Tibial nerve (tissue), 4 donors: ENCODE measurements around the gene TAF5L.

Experiments used
- EP300 ChIP-seq, 2 donors: sonication (generic); formaldehyde crosslinking; IDR thresholded peaks; one replicate each; pipeline ENCODE4 v1.6.1; 2017; ENCODE audit warnings: antibody characterized with exemption in 2 of 2, mild to moderate bottlenecking in 1 of 2
- POLR2A ChIP-seq, 2 donors: fragments of 450-650 bp; IDR thresholded peaks; one replicate each; pipeline ENCODE4 v1.6.1; 2017; ENCODE audit warnings: antibody characterized with exemption in 2 of 2, mild to moderate bottlenecking in 2 of 2, moderate library complexity in 2 of 2
- TF ChIP-seq, protein P1 (sequence below), 5 experiments: fragments of 200-600 bp in 3 of 5; fragments of 450-650 bp in 2 of 5; sonication (generic) in 3 of 5; IDR thresholded peaks; one replicate each; pipeline ENCODE4 v1.5.1; 2016 to 2019; ENCODE audit warnings: antibody characterized with exemption in 5 of 5, mild to moderate bottlenecking in 3 of 5, moderate library complexity in 2 of 5

DNA sequence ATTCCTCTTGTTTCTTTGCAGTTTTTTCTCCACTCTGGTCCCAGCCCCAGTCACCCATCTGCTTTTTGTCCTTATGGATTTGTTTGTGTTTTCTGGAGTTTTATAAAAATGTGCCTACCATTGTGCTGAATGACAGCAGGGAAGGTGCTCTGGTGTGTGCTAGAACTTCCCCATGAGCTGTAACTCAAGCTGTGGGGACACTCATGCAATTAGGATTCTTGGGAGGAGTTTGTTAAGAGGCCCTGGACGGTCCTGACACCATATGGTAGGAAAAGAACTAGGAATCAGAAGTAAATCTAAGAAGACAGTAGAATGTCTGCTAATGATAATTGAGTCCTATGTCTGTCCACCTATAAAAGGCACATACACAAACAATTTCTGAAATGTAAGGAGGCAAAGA, 27.5 kb upstream of the TAF5L start:
- TF ChIP-seq, protein P1, sequence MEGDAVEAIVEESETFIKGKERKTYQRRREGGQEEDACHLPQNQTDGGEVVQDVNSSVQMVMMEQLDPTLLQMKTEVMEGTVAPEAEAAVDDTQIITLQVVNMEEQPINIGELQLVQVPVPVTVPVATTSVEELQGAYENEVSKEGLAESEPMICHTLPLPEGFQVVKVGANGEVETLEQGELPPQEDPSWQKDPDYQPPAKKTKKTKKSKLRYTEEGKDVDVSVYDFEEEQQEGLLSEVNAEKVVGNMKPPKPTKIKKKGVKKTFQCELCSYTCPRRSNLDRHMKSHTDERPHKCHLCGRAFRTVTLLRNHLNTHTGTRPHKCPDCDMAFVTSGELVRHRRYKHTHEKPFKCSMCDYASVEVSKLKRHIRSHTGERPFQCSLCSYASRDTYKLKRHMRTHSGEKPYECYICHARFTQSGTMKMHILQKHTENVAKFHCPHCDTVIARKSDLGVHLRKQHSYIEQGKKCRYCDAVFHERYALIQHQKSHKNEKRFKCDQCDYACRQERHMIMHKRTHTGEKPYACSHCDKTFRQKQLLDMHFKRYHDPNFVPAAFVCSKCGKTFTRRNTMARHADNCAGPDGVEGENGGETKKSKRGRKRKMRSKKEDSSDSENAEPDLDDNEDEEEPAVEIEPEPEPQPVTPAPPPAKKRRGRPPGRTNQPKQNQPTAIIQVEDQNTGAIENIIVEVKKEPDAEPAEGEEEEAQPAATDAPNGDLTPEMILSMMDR (IDR thresholded peaks at IDR 0.05), result no peak
- TF ChIP-seq POLR2A (IDR thresholded peaks at IDR 0.05) (no peak), EP300 (IDR thresholded peaks at IDR 0.05) (no peak)
